ENCODE measurements around the gene ZNF598.

ZNF598 gene

DNA sequence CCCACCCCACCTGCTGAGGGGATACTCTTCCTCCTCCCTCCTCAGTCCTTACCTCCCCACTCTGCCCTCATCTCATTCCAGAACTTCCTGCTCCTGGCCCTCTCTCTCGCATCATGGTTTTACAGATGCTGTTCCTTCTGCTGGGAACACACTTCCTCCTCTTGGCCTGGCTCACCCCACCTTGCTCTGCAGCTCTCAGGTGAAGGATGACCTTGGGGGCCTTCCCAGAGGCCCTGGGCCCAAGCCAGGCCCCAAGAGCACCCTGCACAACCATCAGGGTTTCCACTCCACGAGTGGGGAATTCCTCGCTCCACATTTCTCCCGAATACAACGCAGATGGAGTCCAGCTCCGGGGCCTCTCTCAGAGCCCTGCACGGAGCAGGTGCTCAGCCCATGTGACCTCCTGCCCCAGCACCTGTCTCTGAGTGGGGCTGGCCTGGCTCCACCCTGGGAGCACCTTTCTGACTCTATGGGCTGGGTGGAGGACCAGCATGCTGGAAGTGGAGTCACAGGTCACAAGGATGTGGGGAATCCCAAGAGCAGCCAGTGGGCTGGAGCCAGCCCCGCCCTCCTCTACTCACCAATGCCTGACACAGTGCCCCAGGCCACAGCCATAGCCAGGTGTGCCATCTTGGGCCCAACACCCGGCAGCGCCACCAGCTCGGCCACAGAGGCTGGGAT is 33.5 kb upstream of the ZNF598 start:
- no peak overlapping the region for H3K4me2 ChIP-seq (ENCODE audit: low read length)
- no peaks in the 10 kb centered on the region for H4K20me1 ChIP-seq (ENCODE audit: control insufficient read depth, insufficient read depth, low read depth, low read length)
- no peaks in the 10 kb centered on the region for H3K9me3 ChIP-seq (ENCODE audit: control insufficient read depth, insufficient read depth, low read length)
- H3K4me1 ChIP-seq (ENCODE audit: control insufficient read depth, low read length): peaks cover 20% of the 10 kb centered on the region
- no peaks in the 10 kb centered on the region for H3F3A ChIP-seq (ENCODE audit: control insufficient read depth, insufficient read depth)
- H3K27me3 ChIP-seq (ENCODE audit: control insufficient read depth, low read length): no peaks in the 10 kb centered on the region
- TF ChIP-seq, protein P1, sequence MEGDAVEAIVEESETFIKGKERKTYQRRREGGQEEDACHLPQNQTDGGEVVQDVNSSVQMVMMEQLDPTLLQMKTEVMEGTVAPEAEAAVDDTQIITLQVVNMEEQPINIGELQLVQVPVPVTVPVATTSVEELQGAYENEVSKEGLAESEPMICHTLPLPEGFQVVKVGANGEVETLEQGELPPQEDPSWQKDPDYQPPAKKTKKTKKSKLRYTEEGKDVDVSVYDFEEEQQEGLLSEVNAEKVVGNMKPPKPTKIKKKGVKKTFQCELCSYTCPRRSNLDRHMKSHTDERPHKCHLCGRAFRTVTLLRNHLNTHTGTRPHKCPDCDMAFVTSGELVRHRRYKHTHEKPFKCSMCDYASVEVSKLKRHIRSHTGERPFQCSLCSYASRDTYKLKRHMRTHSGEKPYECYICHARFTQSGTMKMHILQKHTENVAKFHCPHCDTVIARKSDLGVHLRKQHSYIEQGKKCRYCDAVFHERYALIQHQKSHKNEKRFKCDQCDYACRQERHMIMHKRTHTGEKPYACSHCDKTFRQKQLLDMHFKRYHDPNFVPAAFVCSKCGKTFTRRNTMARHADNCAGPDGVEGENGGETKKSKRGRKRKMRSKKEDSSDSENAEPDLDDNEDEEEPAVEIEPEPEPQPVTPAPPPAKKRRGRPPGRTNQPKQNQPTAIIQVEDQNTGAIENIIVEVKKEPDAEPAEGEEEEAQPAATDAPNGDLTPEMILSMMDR (IDR thresholded peaks at IDR 0.05; ENCODE audit: low read depth, low read length, poor library complexity, severe bottlenecking): no peak
- no peak for TF ChIP-seq EZH2phosphoT487 (IDR thresholded peaks at IDR 0.05; ENCODE audit: borderline replicate concordance, low read length)
- H3K4me3 ChIP-seq (ENCODE audit: low read length): no peak overlapping the region
- H3K36me3 ChIP-seq (ENCODE audit: control insufficient read depth, low read length): peaks cover 10% of the 10 kb centered on the region
- H3K79me2 ChIP-seq (ENCODE audit: control insufficient read depth, low read length): peaks cover 16% of the 10 kb centered on the region
- no peak overlapping the region for H3K27ac ChIP-seq (ENCODE audit: low read depth, low read length)
- no peaks in the 10 kb centered on the region for H3K9me2 ChIP-seq (replicated peaks; ENCODE audit: control insufficient read depth, low read length)

DNA sequence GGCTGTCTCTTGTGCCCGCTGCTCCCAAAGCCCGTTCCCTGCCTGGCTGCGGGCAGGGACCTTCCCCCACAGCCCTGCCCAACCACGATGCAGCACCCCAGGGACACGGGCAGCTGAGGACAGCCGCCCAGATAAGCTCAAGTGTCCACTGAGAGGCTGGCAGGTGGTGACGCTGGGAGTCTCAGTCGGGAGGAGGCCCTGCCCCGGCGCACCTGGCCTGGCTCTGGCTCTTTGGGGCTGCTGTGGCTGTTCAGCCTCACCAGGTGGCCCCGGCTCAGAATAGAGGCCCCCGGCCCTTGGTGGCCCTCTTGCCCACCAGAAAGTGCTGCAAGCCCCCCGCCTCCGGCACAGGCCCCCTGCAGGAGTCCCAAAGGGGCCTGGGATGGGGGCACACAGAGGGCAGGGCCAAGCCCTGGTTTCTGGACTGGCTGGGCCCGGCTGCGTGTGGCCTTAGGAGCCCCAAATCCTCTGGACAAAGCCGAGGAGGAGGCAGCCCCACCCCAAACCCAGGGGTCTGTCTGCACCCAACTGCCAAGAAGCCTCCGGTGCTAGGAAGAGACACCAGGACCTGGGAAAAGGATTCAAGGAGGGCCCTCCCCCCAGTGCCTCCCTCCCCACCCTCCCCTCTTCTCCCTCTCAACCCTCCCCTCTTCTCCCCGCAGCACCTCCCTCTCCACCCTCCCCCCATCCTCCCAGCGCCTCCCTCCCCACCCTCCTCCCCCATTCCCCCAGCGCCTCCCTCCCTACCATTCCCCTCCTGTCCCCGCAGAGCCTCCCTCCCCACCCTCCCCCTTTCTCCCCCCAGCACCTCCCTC is 32.8 kb upstream of the ZNF598 start:
- H3K36me3 ChIP-seq (ENCODE audit: control insufficient read depth, low read length): peaks cover 10% of the 10 kb centered on the region
- H3K79me2 ChIP-seq (ENCODE audit: control insufficient read depth, low read length): peaks cover 14% of the 10 kb centered on the region
- no peaks in the 10 kb centered on the region for H3K27me3 ChIP-seq (ENCODE audit: control insufficient read depth, low read length)
- TF ChIP-seq, protein P1 (IDR thresholded peaks at IDR 0.05; ENCODE audit: low read depth, low read length, poor library complexity, severe bottlenecking): no peak
- no peak for TF ChIP-seq EZH2phosphoT487 (IDR thresholded peaks at IDR 0.05; ENCODE audit: borderline replicate concordance, low read length)
- H4K20me1 ChIP-seq (ENCODE audit: control insufficient read depth, insufficient read depth, low read depth, low read length): no peaks in the 10 kb centered on the region
- H3K27ac ChIP-seq (ENCODE audit: low read depth, low read length): no peak overlapping the region
- no peak overlapping the region for H3K4me2 ChIP-seq (ENCODE audit: low read length)
- H3K4me1 ChIP-seq (ENCODE audit: control insufficient read depth, low read length): peaks cover 20% of the 10 kb centered on the region
- no peaks in the 10 kb centered on the region for H3F3A ChIP-seq (ENCODE audit: control insufficient read depth, insufficient read depth)
- H3K9me3 ChIP-seq (ENCODE audit: control insufficient read depth, insufficient read depth, low read length): no peaks in the 10 kb centered on the region
- H3K4me3 ChIP-seq (ENCODE audit: low read length): no peak overlapping the region
- H3K9me2 ChIP-seq (replicated peaks; ENCODE audit: control insufficient read depth, low read length): no peaks in the 10 kb centered on the region

DNA sequence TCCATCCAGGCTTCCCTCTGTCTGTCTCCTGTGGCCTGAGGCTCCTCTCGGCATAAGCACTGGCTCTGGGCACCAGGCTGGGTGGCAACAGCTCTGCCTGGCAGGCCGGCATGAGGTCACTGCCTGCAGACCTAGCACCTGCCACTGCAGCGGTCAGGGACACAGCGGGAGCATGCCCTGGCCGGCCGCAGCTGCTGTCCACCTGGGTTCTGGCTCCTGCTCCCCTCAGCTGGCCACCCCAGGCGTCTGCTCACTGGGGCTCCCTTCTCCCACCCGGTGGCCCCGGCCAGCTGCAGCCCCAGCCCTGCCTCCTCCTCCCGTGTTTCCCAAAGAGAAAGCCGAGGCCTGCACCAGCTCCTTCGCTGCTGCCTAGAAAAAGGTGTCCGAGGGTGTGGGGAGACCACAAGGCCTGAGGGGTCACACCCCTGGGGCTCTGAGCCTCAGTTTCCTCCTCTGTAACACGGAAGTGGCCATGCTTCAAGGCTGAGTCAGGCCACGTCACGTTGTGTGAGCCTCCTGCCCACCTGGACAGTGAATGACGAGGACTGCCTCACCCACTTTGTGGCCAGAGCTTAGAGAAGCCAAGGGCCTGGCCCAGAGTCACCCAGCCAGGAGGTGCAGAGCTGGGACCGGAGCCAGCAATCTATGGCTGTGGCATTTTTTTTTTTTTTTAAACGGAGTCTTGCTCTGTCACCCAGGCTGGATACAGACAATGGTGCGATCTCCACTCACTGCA is 31.3 kb upstream of the ZNF598 start:
- Histone ChIP-seq H3K4me1 (ENCODE audit: control insufficient read depth, low read length) (peaks cover 10% of the 10 kb centered on the region; the same call in 1 of the 2 replicates), H3K79me2 (ENCODE audit: control insufficient read depth, low read length) (peaks cover under 1% of the 10 kb centered on the region), H3K4me2 (ENCODE audit: low read length) (no peak overlapping the region), H3F3A (ENCODE audit: control insufficient read depth, insufficient read depth) (no peaks in the 10 kb centered on the region), H3K9me3 (ENCODE audit: control insufficient read depth, insufficient read depth, low read length) (no peaks in the 10 kb centered on the region), H4K20me1 (ENCODE audit: control insufficient read depth, insufficient read depth, low read depth, low read length) (no peaks in the 10 kb centered on the region), H3K36me3 (ENCODE audit: control insufficient read depth, low read length) (peaks cover 10% of the 10 kb centered on the region), H3K9me2 (replicated peaks; ENCODE audit: control insufficient read depth, low read length) (no peaks in the 10 kb centered on the region), H3K27ac (ENCODE audit: low read depth, low read length) (no peak overlapping the region), H3K27me3 (ENCODE audit: control insufficient read depth, low read length) (no peaks in the 10 kb centered on the region), H3K4me3 (ENCODE audit: low read length) (no peak overlapping the region)
- TF ChIP-seq, protein P1 (IDR thresholded peaks at IDR 0.05; ENCODE audit: low read depth, low read length, poor library complexity, severe bottlenecking): no peak
- TF ChIP-seq EZH2phosphoT487 (IDR thresholded peaks at IDR 0.05; ENCODE audit: borderline replicate concordance, low read length): no peak
